Cardiac fibroblast (primary cell): ENCODE results near the gene FARS2.
A peak's percentile ranks its signal among the peaks of the same experiment; 100 is the strongest.

Source experiments
- DNase-seq, 2 donors: peaks; one replicate each; pipeline versions ENCODE4 v3.0.0 to v3.0.0-alpha.2; 2010; ENCODE audit warnings: low read depth in 2 of 2
- H3K4me3 ChIP-seq, 2 donors: replicated peaks in 1 of 2; 1 replicate in 1 of 2; 2 replicates in 1 of 2; pipeline ENCODE4 v1.5.1; 2011; ENCODE audit warnings: low read depth in 2 of 2, low read length in 2 of 2, mild to moderate bottlenecking in 2 of 2, moderate library complexity in 1 of 2
- CTCF ChIP-seq: IDR thresholded peaks from one replicate; pipeline ENCODE4 v1.5.1; 2011; ENCODE audit warnings: low read depth, mild to moderate bottlenecking, low read length, inconsistent platforms

Gene FARS2

GRCh38 chr6:5455142-5455541 lies 193.8 kb downstream of the FARS2 start:
- DNase-seq: no peak
- TF ChIP-seq CTCF: no peak

GRCh38 chr6:5457041-5457440 lies 195.7 kb downstream of the FARS2 start:
- DNase-seq: peak; percentile 25 to 44

More at GRCh38 chr6:5455142-5455541, 193.8 kb downstream of the FARS2 start:
- no peak overlapping the region for H3K4me3 ChIP-seq

GRCh38 chr6:5457983-5458683 lies 196.8 kb downstream of the FARS2 start:
- TF ChIP-seq CTCF: no peak
- H3K4me3 ChIP-seq: no peak overlapping the region

More at GRCh38 chr6:5457041-5457440, 195.7 kb downstream of the FARS2 start:
- H3K4me3 ChIP-seq: no peak overlapping the region
- no peak for TF ChIP-seq CTCF

GRCh38 chr6:5459346-5459745 lies 198.0 kb downstream of the FARS2 start:
- DNase-seq: no peak
- H3K4me3 ChIP-seq: no peak overlapping the region
- TF ChIP-seq CTCF: no peak

More at GRCh38 chr6:5457983-5458683, 196.8 kb downstream of the FARS2 start:
- DNase-seq: no peak

- H3K4me3 ChIP-seq: no peak overlapping the region
- no peak for TF ChIP-seq CTCF
- no peak for DNase-seq
Observed at GRCh38 chr6:5461365-5461764, 200.1 kb downstream of the FARS2 start.

GRCh38 chr6:5462856-5463255 lies 201.5 kb downstream of the FARS2 start:
- DNase-seq: no peak
- TF ChIP-seq CTCF: no peak
- H3K4me3 ChIP-seq: no peak overlapping the region

GRCh38 chr6:5463690-5464089 lies 202.4 kb downstream of the FARS2 start:
- TF ChIP-seq CTCF: no peak
- H3K4me3 ChIP-seq: no peak overlapping the region
- no peak for DNase-seq
